H9 (cell line): ENCODE measurements around the gene SERPINB13. TPM values are rescaled to one million over a fixed set of nuclear protein-coding genes. Genes with fewer than 3 reads are reported as not detected.
"Not testable (repeated sequence)": the region's sequence is repeated elsewhere in the genome, so short reads cannot be mapped to it uniquely, and the experiment has no call there.

Experiments used
- DNase-seq: peaks from one replicate; pipeline ENCODE4 v3.0.0-alpha.2; 2017
- H2AFZ ChIP-seq: one replicate; pipeline ENCODE4 v1.6.1; 2013; ENCODE audit warnings: mild to moderate bottlenecking, low read length, control low read depth, moderate library complexity
- H2AK5ac ChIP-seq: 2 replicates; pipeline ENCODE4 v1.6.1; 2013; ENCODE audit warnings: low read length, control low read depth, mixed read lengths; ENCODE audit not compliant: insufficient read length
- H2BK120ac ChIP-seq: one replicate; pipeline ENCODE4 v1.6.1; 2013; ENCODE audit warnings: low read depth, mild to moderate bottlenecking, low read length, control low read depth, inconsistent platforms; ENCODE audit not compliant: poor library complexity, severe bottlenecking
- H2BK12ac ChIP-seq: 2 replicates; pipeline ENCODE4 v1.6.1; 2013; ENCODE audit warnings: low read length, control low read depth, mixed read lengths, low read depth; ENCODE audit not compliant: insufficient read length
- H2BK15ac ChIP-seq: 2 replicates; pipeline ENCODE4 v1.6.1; 2013; ENCODE audit warnings: low read depth, low read length, control low read depth
- H2BK20ac ChIP-seq: one replicate; pipeline ENCODE4 v1.6.1; 2013; ENCODE audit warnings: low read depth, mild to moderate bottlenecking, low read length, control low read depth, inconsistent platforms; ENCODE audit not compliant: poor library complexity, severe bottlenecking
- H2BK5ac ChIP-seq: 2 replicates; pipeline ENCODE4 v1.6.1; 2013; ENCODE audit warnings: low read length, control low read depth, mixed read lengths; ENCODE audit not compliant: insufficient read length
- H3K14ac ChIP-seq: 2 replicates; pipeline ENCODE4 v1.6.1; 2013; ENCODE audit warnings: low read length, control low read depth; ENCODE audit not compliant: insufficient read depth
- H3K18ac ChIP-seq: 2 replicates; pipeline ENCODE4 v1.6.1; 2013; ENCODE audit warnings: low read depth, mild to moderate bottlenecking, mixed read lengths, low read length, control low read depth; ENCODE audit not compliant: insufficient read length
- H3K23ac ChIP-seq: 2 replicates; pipeline ENCODE4 v1.6.1; 2013; ENCODE audit warnings: low read length, control low read depth, mixed read lengths, low read depth; ENCODE audit not compliant: insufficient read length
- H3K23me2 ChIP-seq: 2 replicates; pipeline ENCODE4 v1.6.1; 2013; ENCODE audit warnings: low read depth, mild to moderate bottlenecking, mixed read lengths, low read length, control low read depth; ENCODE audit not compliant: insufficient read length, poor library complexity, severe bottlenecking
- H3K27ac ChIP-seq: 2 replicates; pipeline ENCODE4 v1.5.1; 2013; ENCODE audit warnings: low read length, control low read depth, mixed read lengths, low read depth; ENCODE audit not compliant: insufficient read length
- H3K27me3 ChIP-seq: 2 replicates; pipeline ENCODE4 v1.6.1; 2013; ENCODE audit warnings: low read length, control low read depth, inconsistent platforms; ENCODE audit not compliant: insufficient read depth
- H3K4ac ChIP-seq: 2 replicates; pipeline ENCODE4 v1.6.1; 2013; ENCODE audit warnings: low read depth, mild to moderate bottlenecking, control low read depth, inconsistent platforms, low read length, moderate library complexity
- H3K4me1 ChIP-seq: 2 replicates; pipeline ENCODE4 v1.6.1; 2013; ENCODE audit warnings: low read length, control low read depth, inconsistent platforms; ENCODE audit not compliant: insufficient read depth
- H3K4me2 ChIP-seq: 2 replicates; pipeline ENCODE4 v1.6.1; 2013; ENCODE audit warnings: low read length, control low read depth, mixed read lengths; ENCODE audit not compliant: insufficient read length, insufficient read depth
- H3K56ac ChIP-seq: 2 replicates; pipeline ENCODE4 v1.6.1; 2013; ENCODE audit warnings: low read depth, mild to moderate bottlenecking, mixed read lengths, low read length, control low read depth; ENCODE audit not compliant: insufficient read length
- H3K79me1 ChIP-seq: 2 replicates; pipeline ENCODE4 v1.6.1; 2013; ENCODE audit warnings: low read depth, mild to moderate bottlenecking, moderate library complexity, low read length, control low read depth, inconsistent platforms; ENCODE audit not compliant: insufficient read depth, poor library complexity, severe bottlenecking
- H3K79me2 ChIP-seq: 2 replicates; pipeline ENCODE4 v1.6.1; 2013; ENCODE audit warnings: low read length, control low read depth, inconsistent platforms; ENCODE audit not compliant: insufficient read depth
- H3K9ac ChIP-seq: 2 replicates; pipeline ENCODE4 v1.6.1; 2013; ENCODE audit warnings: low read length, control low read depth, mixed read lengths; ENCODE audit not compliant: insufficient read length; ENCODE audit errors: extremely low read depth
- H3K9me3 ChIP-seq: one replicate; pipeline ENCODE4 v1.6.1; 2013; ENCODE audit warnings: low read depth, low read length, inconsistent platforms; ENCODE audit not compliant: control insufficient read depth
- H3T11ph ChIP-seq: one replicate; pipeline ENCODE4 v1.6.1; 2013; ENCODE audit warnings: mild to moderate bottlenecking, low read length, control low read depth, inconsistent platforms
- H4K20me1 ChIP-seq: one replicate; pipeline ENCODE4 v1.6.1; 2013; ENCODE audit not compliant: control insufficient read depth, insufficient read length, insufficient read depth
- H4K5ac ChIP-seq: 2 replicates; pipeline ENCODE4 v1.6.1; 2013; ENCODE audit warnings: low read depth, mild to moderate bottlenecking, mixed read lengths, low read length, control low read depth; ENCODE audit not compliant: insufficient read length
- H4K8ac ChIP-seq: replicated peaks from 2 replicates; pipeline ENCODE4 v1.6.1; 2013; ENCODE audit warnings: low read length, control low read depth, mixed read lengths, low read depth; ENCODE audit not compliant: insufficient read length
- H4K91ac ChIP-seq: 2 replicates; pipeline ENCODE4 v1.6.1; 2013; ENCODE audit warnings: low read depth, mild to moderate bottlenecking, moderate library complexity, mixed read lengths, low read length, control low read depth; ENCODE audit not compliant: insufficient read length
- H3K27ac Mint-ChIP-seq, 3 experiments: 2 replicates in 2 of 3; 3 replicates in 1 of 3; pipeline ENCODE4 v1.8.0; 2020 to 2021; ENCODE audit warnings: mixed read lengths in 3 of 3, mild to moderate bottlenecking in 1 of 3, moderate library complexity in 1 of 3
- H3K27me3 Mint-ChIP-seq: 2 replicates; pipeline ENCODE4 v1.8.0; 2021; ENCODE audit warnings: low read depth, mild to moderate bottlenecking, moderate library complexity, mixed read lengths
- H3K36me3 Mint-ChIP-seq, 3 experiments: 2 replicates in 2 of 3; 3 replicates in 1 of 3; pipeline ENCODE4 v1.8.0; 2020 to 2021; ENCODE audit warnings: low read depth in 3 of 3, mixed read lengths in 3 of 3; ENCODE audit not compliant: insufficient read depth in 1 of 3
- H3K4me1 Mint-ChIP-seq, 2 experiments: 2 replicates each; pipeline ENCODE4 v1.8.0; 2020; ENCODE audit warnings: mixed read lengths in 2 of 2
- H3K4me3 Mint-ChIP-seq, 2 experiments: 2 replicates in 1 of 2; 3 replicates in 1 of 2; pipeline ENCODE4 v1.8.0; 2020 to 2021; ENCODE audit warnings: mild to moderate bottlenecking in 2 of 2, mixed read lengths in 2 of 2, moderate library complexity in 1 of 2
- H3K9me3 Mint-ChIP-seq, 2 experiments: 2 replicates in 1 of 2; 3 replicates in 1 of 2; pipeline ENCODE4 v1.8.0; 2020; ENCODE audit warnings: mild to moderate bottlenecking in 2 of 2, mixed read lengths in 2 of 2, moderate library complexity in 1 of 2
- WGBS: extraction: QIAGEN DNeasy Blood & Tissue Kit; methylation state at CpG from one replicate; pipeline ENCODE4 v1.1.7; 2013; ENCODE audit warnings: missing lambda C conversion rate, low lambda C conversion rate, mixed read lengths; ENCODE audit not compliant: insufficient read length; ENCODE audit errors: extremely low coverage; 5-methylcytosine and 5-hydroxymethylcytosine counted together
- total RNA-seq: library from RNA; stranded (reverse); gene quantifications from 2 replicates; pipeline ENCODE4 v1.2.1, GENCODE V29; 2021

Gene SERPINB13
- total RNA-seq, 1 experiment from 2014 or later: not detected

GRCh38 chr18:63642668-63643356 lies 55.7 kb downstream of the SERPINB13 start:
- no CpG with 5 or more reads among the region's 4 CpGs for WGBS
- not testable (repeated sequence) for H3K9me3 ChIP-seq, H3K27me3 Mint-ChIP-seq, H3K79me2 ChIP-seq, H3K56ac ChIP-seq, H3K18ac ChIP-seq, H3K4me3 Mint-ChIP-seq, H2BK15ac ChIP-seq, H4K5ac ChIP-seq, H3K9ac ChIP-seq, H3K14ac ChIP-seq, H2BK12ac ChIP-seq, H2AFZ ChIP-seq, H3K9me3 Mint-ChIP-seq, H3K36me3 Mint-ChIP-seq, H3K27me3 ChIP-seq, H4K20me1 ChIP-seq, H3K23ac ChIP-seq, H3K4me1 ChIP-seq, H3K4ac ChIP-seq, H3K79me1 ChIP-seq, H3K4me2 ChIP-seq, H4K8ac ChIP-seq, H3T11ph ChIP-seq, H2BK5ac ChIP-seq, DNase-seq, H4K91ac ChIP-seq, H2BK20ac ChIP-seq, H2AK5ac ChIP-seq, H3K27ac ChIP-seq, H2BK120ac ChIP-seq, H3K23me2 ChIP-seq
- peaks cover 25 to 36% of the 10 kb centered on the region in 2 experiments for H3K4me1 Mint-ChIP-seq
- H3K27ac Mint-ChIP-seq: peak overlapping the region in 1 of 3 experiments; percentile 27; a peak in 1 of 7 replicates

DNA sequence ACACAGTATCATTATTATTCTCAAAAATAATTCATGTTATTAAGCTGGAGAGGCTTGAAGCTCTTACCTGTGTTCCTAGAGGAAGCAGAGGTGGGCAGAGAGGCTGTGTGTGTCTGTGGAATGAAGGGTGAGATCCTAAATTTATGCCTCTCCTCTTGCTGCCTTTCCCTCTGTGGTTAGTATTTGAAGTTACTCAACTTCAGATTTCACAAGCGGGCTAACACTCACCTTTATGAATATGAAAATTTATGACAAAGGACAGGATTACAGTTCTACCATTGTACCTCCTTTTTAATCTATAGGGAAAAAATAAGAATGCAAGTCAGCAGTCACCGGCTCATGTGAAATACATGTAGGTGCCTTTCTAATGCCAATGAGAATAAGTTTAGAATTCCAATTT lies 57.0 kb downstream of the SERPINB13 start, which contains the start of gene SERPINB4:
SERPINB4 (minus strand) TSS at position 115 of the 400 bp plus-strand sequence. CDS start 679 bp downstream, outside the sequence.
- not testable (repeated sequence) for H3K23me2 ChIP-seq, H3K9me3 ChIP-seq, H3K18ac ChIP-seq, H3K79me1 ChIP-seq, H4K20me1 ChIP-seq, H4K5ac ChIP-seq, H3K14ac ChIP-seq, H3K9ac ChIP-seq, H2BK120ac ChIP-seq, H3K79me2 ChIP-seq, H2AK5ac ChIP-seq, H2BK12ac ChIP-seq, H3K9me3 Mint-ChIP-seq, H3K27me3 Mint-ChIP-seq, H2BK5ac ChIP-seq, H3K4me2 ChIP-seq, H4K91ac ChIP-seq, H2BK15ac ChIP-seq, H3K23ac ChIP-seq, H3K4ac ChIP-seq, H3T11ph ChIP-seq, H4K8ac ChIP-seq, H3K4me1 ChIP-seq, DNase-seq, H3K56ac ChIP-seq, H2BK20ac ChIP-seq, H2AFZ ChIP-seq, H3K27me3 ChIP-seq, H3K36me3 Mint-ChIP-seq, H3K4me3 Mint-ChIP-seq
- Mint-ChIP-seq H3K27ac (peak within 1 kb of the TSS; percentile 50 to 94 (median 55)), H3K4me1 (peaks cover 30 to 44% of the 10 kb centered on the region in 2 experiments)
- WGBS: no CpG with 5 or more reads among the region's 2 CpGs
- peak within 1 kb of the TSS; percentile 39 for H3K27ac ChIP-seq
